IPS-NIHi11 (cell line): ENCODE measurements around the gene AADAT.
"Not testable (repeated sequence)": the region's sequence is repeated elsewhere in the genome, so short reads cannot be mapped to it uniquely, and the experiment has no call there.

Experiments used
- DNase-seq: peaks from one replicate; pipeline ENCODE4 v3.0.0; 2012; ENCODE audit warnings: mixed read lengths, low spot score

Gene AADAT

GRCh38 chr4:170089668-170090351 is at the start of gene AADAT:
TSS of gene AADAT (minus strand) at chr4:170089956. CDS start at chr4:170089690, 266 bp downstream.
- DNase-seq: peak; percentile 94

- DNase-seq: peak; percentile 88
Measured at GRCh38 chr4:170138580-170139194, 48.9 kb upstream of the AADAT start.

GRCh38 chr4:170137927-170138326 is 48.2 kb upstream of the AADAT start:
- no peak for DNase-seq

- DNase-seq: no peak
Measured at GRCh38 chr4:170137466-170137865, 47.7 kb upstream of the AADAT start.

- DNase-seq: no peak
Measured at GRCh38 chr4:170134821-170135220, 45.1 kb upstream of the AADAT start.

- DNase-seq: no peak
Measured at GRCh38 chr4:170128219-170128804, 38.6 kb upstream of the AADAT start.

GRCh38 chr4:170127758-170128157 is 38.0 kb upstream of the AADAT start:
- no peak for DNase-seq

- DNase-seq: no peak
Measured at GRCh38 chr4:170124406-170124805, 34.6 kb upstream of the AADAT start.

- DNase-seq: no peak
Measured at GRCh38 chr4:170122252-170122651, 32.5 kb upstream of the AADAT start.

GRCh38 chr4:170114636-170115035 is 24.9 kb upstream of the AADAT start:
- no peak for DNase-seq

- DNase-seq: not testable (repeated sequence)
Measured at GRCh38 chr4:170114183-170114582, 24.4 kb upstream of the AADAT start.

GRCh38 chr4:170111546-170111945 is 21.8 kb upstream of the AADAT start:
- DNase-seq: no peak

- no peak for DNase-seq
Measured at GRCh38 chr4:170111085-170111484, 21.3 kb upstream of the AADAT start.

- DNase-seq: peak; percentile 14
Measured at GRCh38 chr4:170110285-170110672, 20.5 kb upstream of the AADAT start.

GRCh38 chr4:170109586-170110284 is 20.0 kb upstream of the AADAT start:
- DNase-seq: peak; percentile 7

- DNase-seq: no peak
Measured at GRCh38 chr4:170106900-170107299, 17.1 kb upstream of the AADAT start.

- DNase-seq: no peak
Measured at GRCh38 chr4:170102426-170102825, 12.7 kb upstream of the AADAT start.

GRCh38 chr4:170098171-170098570 is 8.4 kb upstream of the AADAT start:
- DNase-seq: not testable (repeated sequence)

GRCh38 chr4:170097681-170098080 is 7.9 kb upstream of the AADAT start:
- no peak for DNase-seq

- peak; percentile 21 for DNase-seq
Measured at GRCh38 chr4:170093973-170094535, 4.3 kb upstream of the AADAT start.

GRCh38 chr4:170091069-170091696 is 1.4 kb upstream of the AADAT start:
- no peak for DNase-seq
